Lower leg skin (tissue), 4 donors: Measurements from ENCODE around the gene ACER3. TPM values are rescaled to one million over a fixed set of nuclear protein-coding genes. Genes with fewer than 3 reads are reported as not detected.

Experiments used
- DNase-seq, 2 donors: peaks; one replicate each; pipeline ENCODE4 v3.0.0-alpha.2; 2019; ENCODE audit warnings: low spot score in 2 of 2
- H3K4me3 ChIP-seq: fragments of 200-600 bp; sonication (generic); 2 replicates; pipeline ENCODE4 v1.5.1; 2017; ENCODE audit warnings: mild to moderate bottlenecking, low read depth; ENCODE audit not compliant: poor library complexity, severe bottlenecking
- POLR2A ChIP-seq, 2 donors: fragments of 450-650 bp; IDR thresholded peaks; one replicate each; pipeline ENCODE4 v1.6.1; 2016 to 2017; ENCODE audit warnings: antibody characterized with exemption in 2 of 2, mild to moderate bottlenecking in 1 of 2, moderate library complexity in 1 of 2
- WGBS, 2 donors: methylation state at CpG; one replicate each; pipeline ENCODE4 v1.1.5; 2018; 5-methylcytosine and 5-hydroxymethylcytosine counted together
- intact Hi-C: fragments of 100-400 bp; cut with DNase I; formaldehyde crosslinking; loops from one replicate; pipeline ENCODE4 v1.15.0; 2023; ENCODE audit warnings: low total_unique reads
- total RNA-seq, 4 donors: library from RNA; depleted of rRNA; stranded (reverse); fragments of >200 nt; gene quantifications; one replicate each; pipeline ENCODE4 v1.1.0, GENCODE V29; 2016
- TF ChIP-seq, protein P1 (sequence below), 3 donors: fragments of 450-650 bp; IDR thresholded peaks; one replicate each; pipeline ENCODE4 v1.5.1; 2016; ENCODE audit warnings: antibody characterized with exemption in 3 of 3, mild to moderate bottlenecking in 3 of 3, moderate library complexity in 2 of 3

The ACER3 gene
- total RNA-seq, 4 donors from 2014 or later = 3.5 to 5.9 (median 5.1) TPM

DNA sequence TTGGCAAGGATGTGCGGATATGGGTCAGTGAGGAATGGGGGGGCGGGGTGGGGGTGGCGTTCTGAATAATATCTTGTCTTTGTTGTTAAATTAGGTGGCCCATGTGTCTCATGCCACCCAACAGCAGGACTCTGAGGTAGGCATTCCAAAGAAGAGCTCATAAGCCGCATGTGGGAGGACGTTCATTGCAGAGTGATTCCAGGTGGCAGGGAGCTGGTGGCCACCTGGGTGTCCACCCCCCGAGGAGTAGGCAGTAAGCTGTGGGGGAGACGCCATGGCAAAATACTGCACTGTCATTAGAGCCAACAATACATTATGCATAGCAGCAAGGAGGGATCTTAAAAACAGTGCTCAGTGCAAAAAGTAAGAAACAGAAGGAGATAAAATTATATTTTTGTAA is 191.8 kb downstream of the ACER3 start:
- H3K4me3 ChIP-seq = no peak overlapping the region
- WGBS, 2 donors = 70 to 84% methylated on average over 7 of the region's 7 CpGs
- DNase-seq = no peak
- TF ChIP-seq POLR2A (IDR thresholded peaks at IDR 0.05) = no peak
- TF ChIP-seq, protein P1, sequence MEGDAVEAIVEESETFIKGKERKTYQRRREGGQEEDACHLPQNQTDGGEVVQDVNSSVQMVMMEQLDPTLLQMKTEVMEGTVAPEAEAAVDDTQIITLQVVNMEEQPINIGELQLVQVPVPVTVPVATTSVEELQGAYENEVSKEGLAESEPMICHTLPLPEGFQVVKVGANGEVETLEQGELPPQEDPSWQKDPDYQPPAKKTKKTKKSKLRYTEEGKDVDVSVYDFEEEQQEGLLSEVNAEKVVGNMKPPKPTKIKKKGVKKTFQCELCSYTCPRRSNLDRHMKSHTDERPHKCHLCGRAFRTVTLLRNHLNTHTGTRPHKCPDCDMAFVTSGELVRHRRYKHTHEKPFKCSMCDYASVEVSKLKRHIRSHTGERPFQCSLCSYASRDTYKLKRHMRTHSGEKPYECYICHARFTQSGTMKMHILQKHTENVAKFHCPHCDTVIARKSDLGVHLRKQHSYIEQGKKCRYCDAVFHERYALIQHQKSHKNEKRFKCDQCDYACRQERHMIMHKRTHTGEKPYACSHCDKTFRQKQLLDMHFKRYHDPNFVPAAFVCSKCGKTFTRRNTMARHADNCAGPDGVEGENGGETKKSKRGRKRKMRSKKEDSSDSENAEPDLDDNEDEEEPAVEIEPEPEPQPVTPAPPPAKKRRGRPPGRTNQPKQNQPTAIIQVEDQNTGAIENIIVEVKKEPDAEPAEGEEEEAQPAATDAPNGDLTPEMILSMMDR (IDR thresholded peaks at IDR 0.05) = no peak
- intact Hi-C loops = no loop called here

DNA sequence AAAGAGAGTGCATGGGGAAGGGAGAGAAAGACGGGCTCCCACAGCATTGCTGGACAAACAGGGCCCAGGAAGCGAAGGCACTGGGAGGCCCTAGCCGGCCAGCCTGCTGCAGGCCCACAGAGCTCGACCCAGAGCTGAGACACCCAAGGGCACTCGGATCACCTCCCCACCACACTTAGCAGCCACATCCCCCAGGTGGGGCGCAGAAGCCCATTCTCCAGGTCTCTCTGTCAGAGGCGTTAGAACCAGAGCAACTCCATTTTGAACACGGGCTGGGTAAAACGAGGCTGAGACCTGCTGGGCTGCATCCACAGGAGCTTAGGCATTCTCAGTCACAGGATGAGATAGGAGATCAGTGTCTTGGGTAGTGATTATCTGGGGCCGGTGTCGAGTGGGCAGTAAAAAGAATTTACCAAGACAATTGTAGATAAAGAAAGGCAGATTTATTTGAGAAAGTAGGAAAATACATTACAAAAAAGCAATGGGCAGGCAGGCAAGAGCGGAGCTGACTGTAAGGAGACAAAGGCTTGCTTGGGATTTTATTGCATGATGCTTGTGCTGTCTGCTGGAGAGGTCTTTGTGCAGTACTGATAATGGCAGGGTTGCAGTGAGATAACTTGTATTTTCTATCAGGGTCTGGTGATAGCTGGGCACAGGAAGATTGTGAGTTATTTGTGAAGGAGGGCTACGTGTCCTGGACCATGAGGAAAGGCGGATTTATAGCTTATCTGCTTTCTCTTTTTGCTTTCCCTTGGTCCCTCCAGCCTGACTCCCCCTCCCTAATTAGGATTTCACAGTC is 192.7 kb downstream of the ACER3 start:
- DNase-seq = peak in 1 of 2 donors; percentile 65
- no peak overlapping the region for H3K4me3 ChIP-seq
- 85 to 90% methylated on average over 14 of the region's 14 CpGs for WGBS, 2 donors
- intact Hi-C loops = no loop called here
- no peak for TF ChIP-seq POLR2A (IDR thresholded peaks at IDR 0.05)

DNA sequence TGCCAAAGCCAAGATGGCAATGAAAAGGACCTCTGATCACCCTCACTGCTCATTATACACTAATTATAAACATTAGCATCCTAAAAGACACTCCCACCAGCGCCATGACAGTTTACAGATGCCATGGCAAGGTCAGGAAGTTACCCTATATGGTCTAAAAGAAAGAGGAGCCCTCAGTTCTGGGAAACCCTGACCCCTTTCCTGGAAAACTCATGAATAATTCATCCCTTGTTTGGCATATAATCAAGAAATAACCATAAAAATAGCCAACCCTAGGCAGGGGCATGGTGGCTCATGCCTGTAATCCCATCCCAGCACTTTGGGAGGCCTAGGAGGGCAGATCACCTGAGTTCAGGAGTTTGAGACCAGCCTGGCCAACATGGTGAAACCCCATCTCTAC is 193.4 kb downstream of the ACER3 start:
- intact Hi-C loops = no loop called here
- TF ChIP-seq, protein P1 (IDR thresholded peaks at IDR 0.05) = no peak
- TF ChIP-seq POLR2A (IDR thresholded peaks at IDR 0.05) = no peak
- WGBS, 2 donors = 70 to 89% methylated on average over 1 of the region's 1 CpG

DNA sequence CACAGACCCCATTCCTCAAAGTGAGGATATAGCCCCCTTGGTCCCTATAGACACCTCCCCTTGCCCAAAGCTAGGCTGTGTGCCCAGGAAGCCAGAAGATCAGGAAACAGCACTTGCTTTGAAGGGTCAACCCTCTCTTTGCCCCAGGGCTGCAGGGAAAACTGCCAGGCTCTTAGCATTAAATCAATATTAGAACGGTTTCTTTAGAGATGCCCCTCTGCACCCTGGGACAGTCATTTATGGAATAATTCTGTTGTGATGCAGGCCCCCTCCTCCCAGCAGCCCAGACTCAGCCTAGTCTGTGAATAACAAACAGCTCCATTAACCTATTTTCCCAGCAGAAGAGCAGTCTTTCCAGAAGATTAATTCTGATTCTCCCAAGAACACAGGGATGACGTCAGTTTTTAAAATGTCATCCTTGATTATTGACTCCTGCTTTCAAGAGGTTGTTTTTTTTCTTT is 194.4 kb downstream of the ACER3 start:
- 65 to 76% methylated on average over 2 of the region's 2 CpGs for WGBS, 2 donors
- no peak overlapping the region for H3K4me3 ChIP-seq
- intact Hi-C loops = no loop called here
- TF ChIP-seq, protein P1 (IDR thresholded peaks at IDR 0.05) = no peak
- no peak for TF ChIP-seq POLR2A (IDR thresholded peaks at IDR 0.05)
- DNase-seq = peak in 1 of 2 donors; percentile 68

More for the DNA sequence above, 193.4 kb downstream of the ACER3 start:
- H3K4me3 ChIP-seq = no peak overlapping the region
- DNase-seq = peak in 1 of 2 donors; percentile 7

DNA sequence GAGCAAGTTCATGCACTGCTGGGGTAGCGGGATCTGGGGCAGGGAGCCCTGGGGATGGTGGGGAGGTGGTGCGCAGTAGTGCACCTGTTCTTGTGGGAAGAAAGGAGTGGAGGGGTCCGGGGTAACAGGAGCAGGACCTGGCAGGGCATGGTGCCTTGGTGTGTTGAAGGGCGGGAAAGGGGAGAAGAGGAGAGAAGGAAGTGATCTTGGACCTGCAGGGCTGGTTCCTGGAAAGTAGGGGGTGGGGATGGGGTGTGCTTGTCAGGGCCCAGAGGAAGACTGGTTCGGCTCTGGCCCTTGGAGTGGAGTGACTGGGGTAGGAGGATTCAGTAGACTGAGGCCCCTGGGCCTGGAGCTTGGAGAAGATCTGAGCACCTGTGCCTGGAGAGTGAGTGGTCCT is 195.2 kb downstream of the ACER3 start:
- no peak overlapping the region for H3K4me3 ChIP-seq
- TF ChIP-seq, protein P1 (IDR thresholded peaks at IDR 0.05) = no peak
- no peak for TF ChIP-seq POLR2A (IDR thresholded peaks at IDR 0.05)
- WGBS, 2 donors = 93% methylated on average over 5 of the region's 5 CpGs
- intact Hi-C loops = no loop called here
- peak in 1 of 2 donors; percentile 70 for DNase-seq

DNA sequence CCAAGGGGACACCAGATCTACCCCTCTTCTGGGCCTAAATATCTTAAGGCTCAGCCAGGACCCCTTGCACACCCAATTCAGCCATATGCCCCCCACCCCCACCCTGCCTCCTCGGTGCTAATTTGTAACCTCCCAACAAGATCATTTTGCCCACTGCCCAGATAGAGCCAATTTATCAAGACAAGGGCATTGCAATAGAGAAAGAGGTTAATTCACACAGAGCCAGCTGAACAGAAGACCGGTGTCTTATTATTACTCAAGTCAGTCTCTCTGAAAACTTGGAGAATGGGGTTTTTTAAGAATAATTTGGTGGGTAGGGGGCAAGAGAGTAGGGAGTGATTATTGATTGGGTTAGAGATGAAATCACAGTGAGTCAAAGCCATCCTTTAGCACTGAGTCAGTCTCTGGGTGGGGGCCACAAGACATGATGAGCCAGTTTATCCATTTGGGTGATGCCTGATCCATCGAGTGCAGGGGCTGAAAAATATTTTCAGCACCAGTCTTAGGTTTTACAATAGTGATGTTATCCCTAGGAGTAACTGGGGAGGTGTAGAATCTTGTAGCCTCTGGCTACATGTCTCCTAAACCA is 196.2 kb downstream of the ACER3 start:
- DNase-seq = peak in 1 of 2 donors; percentile 3
- H3K4me3 ChIP-seq = no peak overlapping the region
- intact Hi-C loops = no loop called here
- TF ChIP-seq POLR2A (IDR thresholded peaks at IDR 0.05) = no peak
- TF ChIP-seq, protein P1 (IDR thresholded peaks at IDR 0.05) = no peak
- 83 to 89% methylated on average over 3 of the region's 3 CpGs for WGBS, 2 donors
